Measurements from ENCODE around the gene JAKMIP2.

The JAKMIP2 gene

GRCh38 chr5:147788023-147788422, 5.5 kb upstream of the JAKMIP2 start:
- DNase-seq (ENCODE audit: low read depth in 1 of 2, low spot score in 1 of 2), result no peak
- Histone ChIP-seq H3K27ac (replicated peaks) (no peak overlapping the region), H3K4me3 (replicated peaks; ENCODE audit: insufficient read depth, low read length) (no peak overlapping the region), H3K27me3 (ENCODE audit: insufficient read depth, poor library complexity, severe bottlenecking) (peaks cover 7% of the 10 kb centered on the region)
- TF ChIP-seq POLR2AphosphoS5 (IDR thresholded peaks at IDR 0.05; ENCODE audit: low read depth) (no peak), REST (IDR thresholded peaks at IDR 0.05; ENCODE audit: insufficient replicate concordance, low read depth) (no peak), GABPA (IDR thresholded peaks at IDR 0.05; ENCODE audit: low read depth) (no peak), SPI1 (IDR thresholded peaks at IDR 0.05; ENCODE audit: borderline replicate concordance, low read depth) (no peak), CTCF (IDR thresholded peaks at IDR 0.05; ENCODE audit: insufficient read depth, low read length) (no peak)

DNA sequence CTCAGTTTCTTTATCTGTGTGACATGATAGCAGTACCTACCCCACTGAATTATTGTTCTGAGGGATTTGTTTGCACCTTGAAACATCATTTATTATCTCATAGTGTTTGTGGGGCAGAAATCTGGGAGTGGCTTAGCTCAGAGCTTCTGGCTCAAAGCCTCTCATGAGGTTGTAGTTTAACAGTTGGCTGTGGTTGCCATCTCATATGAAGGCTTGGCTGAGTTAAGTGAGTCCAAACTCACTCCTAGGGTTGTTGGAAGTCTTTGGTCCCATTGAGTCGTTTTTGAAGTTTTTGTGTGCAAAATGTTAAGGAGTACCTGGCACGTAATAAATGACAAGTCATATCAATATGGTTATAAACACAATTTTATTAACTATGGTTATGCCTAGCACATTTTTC, 3.6 kb upstream of the JAKMIP2 start:
- TF ChIP-seq GABPA (IDR thresholded peaks at IDR 0.05; ENCODE audit: low read depth) (no peak), REST (IDR thresholded peaks at IDR 0.05; ENCODE audit: insufficient replicate concordance, low read depth) (no peak), SPI1 (IDR thresholded peaks at IDR 0.05; ENCODE audit: borderline replicate concordance, low read depth) (no peak), CTCF (IDR thresholded peaks at IDR 0.05; ENCODE audit: insufficient read depth, low read length) (no peak), POLR2AphosphoS5 (IDR thresholded peaks at IDR 0.05; ENCODE audit: low read depth) (no peak)
- DNase-seq (ENCODE audit: low read depth in 1 of 2, low spot score in 1 of 2), result no peak

DNA sequence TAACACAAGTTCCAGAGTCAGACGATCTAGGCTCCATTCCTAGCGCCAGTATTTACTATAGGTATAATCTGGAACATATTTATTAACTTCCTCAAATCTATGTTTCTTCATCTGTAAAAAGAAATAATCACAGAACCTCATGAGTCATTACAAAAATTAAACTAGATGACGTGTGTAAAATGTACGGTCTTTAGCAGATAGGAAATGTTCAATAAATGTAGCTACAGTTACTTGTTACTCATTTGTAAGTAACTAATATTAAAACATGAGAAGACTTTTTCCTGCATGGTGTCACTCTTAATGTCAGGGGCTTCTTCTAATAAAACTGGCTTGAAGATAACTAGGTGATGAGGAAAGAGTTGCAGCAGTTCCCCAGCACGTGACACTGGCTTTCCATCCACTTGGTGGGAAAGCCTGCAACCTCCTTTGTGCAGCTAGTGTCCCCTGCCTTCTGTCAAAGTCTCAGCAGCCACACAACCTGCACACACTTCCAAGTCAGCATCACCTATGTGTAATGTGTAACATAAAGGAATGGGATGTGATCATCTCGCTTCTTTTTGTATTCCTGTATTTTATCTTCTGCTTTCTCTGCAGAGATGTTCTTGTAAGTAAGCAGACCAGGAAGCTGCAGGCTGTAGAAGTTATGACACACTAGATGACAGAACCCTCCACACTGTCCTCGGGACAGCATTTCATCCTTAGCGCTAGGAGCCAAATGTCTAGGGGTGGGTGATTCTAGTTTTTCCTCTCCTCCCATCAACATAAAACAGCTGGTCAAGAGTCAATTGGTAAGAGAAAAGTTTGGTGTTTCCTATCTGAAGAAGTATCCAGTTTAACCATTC, 1.8 kb upstream of the JAKMIP2 start:
- TF ChIP-seq GABPA (IDR thresholded peaks at IDR 0.05; ENCODE audit: low read depth), result no peak
- TF ChIP-seq SPI1 (IDR thresholded peaks at IDR 0.05; ENCODE audit: borderline replicate concordance, low read depth), result no peak
- no peak for TF ChIP-seq REST (IDR thresholded peaks at IDR 0.05; ENCODE audit: insufficient replicate concordance, low read depth)
- TF ChIP-seq CTCF (IDR thresholded peaks at IDR 0.05; ENCODE audit: insufficient read depth, low read length), result no peak
- TF ChIP-seq POLR2AphosphoS5 (IDR thresholded peaks at IDR 0.05; ENCODE audit: low read depth), result no peak
- H3K4me3 ChIP-seq (replicated peaks; ENCODE audit: insufficient read depth, low read length), result no peak overlapping the region
- peaks cover 24% of the 10 kb centered on the region for H3K27me3 ChIP-seq (ENCODE audit: insufficient read depth, poor library complexity, severe bottlenecking)
- H3K27ac ChIP-seq (replicated peaks), result no peak overlapping the region
- no peak for DNase-seq (ENCODE audit: low read depth in 1 of 2, low spot score in 1 of 2)

More for the DNA sequence above, 3.6 kb upstream of the JAKMIP2 start:
- H3K27me3 ChIP-seq (ENCODE audit: insufficient read depth, poor library complexity, severe bottlenecking), result peaks cover 20% of the 10 kb centered on the region
- no peak overlapping the region for H3K4me3 ChIP-seq (replicated peaks; ENCODE audit: insufficient read depth, low read length)
- H3K27ac ChIP-seq (replicated peaks), result no peak overlapping the region

Measured in HL-60 (cell line).